Smooth muscle cell (in vitro differentiated cells): ENCODE measurements around the gene FNDC3B. TPM values are rescaled to one million over a fixed set of nuclear protein-coding genes. Genes with fewer than 3 reads are reported as not detected.

ENCODE experiments used
- DNase-seq: peaks from one replicate; lab custom pipeline; 2025; ENCODE audit not compliant: unreplicated experiment; lab: John Stamatoyannopoulos, UW
- H2AFZ ChIP-seq: fragments of 200-600 bp; sonication (generic); 2 replicates; pipeline ENCODE4 v1.6.0; 2016; ENCODE audit warnings: antibody characterized with exemption, low read depth, mild to moderate bottlenecking
- H3F3A ChIP-seq: fragments of 200-600 bp; sonication (generic); 2 replicates; pipeline ENCODE4 v1.6.0; 2017; ENCODE audit warnings: antibody characterized with exemption, low read depth
- H3K27ac ChIP-seq: fragments of 200-600 bp; sonication (generic); 2 replicates; pipeline ENCODE4 v1.5.1; 2016; ENCODE audit warnings: low read depth, mild to moderate bottlenecking
- H3K27me3 ChIP-seq: fragments of 200-600 bp; sonication (generic); 2 replicates; pipeline ENCODE4 v1.6.1; 2016; ENCODE audit warnings: low read depth, mild to moderate bottlenecking
- H3K36me3 ChIP-seq: fragments of 200-600 bp; sonication (generic); 2 replicates; pipeline ENCODE4 v1.5.1; 2016; ENCODE audit warnings: low read depth
- H3K4me1 ChIP-seq: fragments of 200-600 bp; sonication (generic); 2 replicates; pipeline ENCODE4 v1.5.1; 2016; ENCODE audit warnings: low read depth
- H3K4me2 ChIP-seq: fragments of 200-600 bp; sonication (generic); 2 replicates; pipeline ENCODE4 v1.6.0; 2016; ENCODE audit warnings: mild to moderate bottlenecking
- H3K4me3 ChIP-seq: fragments of 200-600 bp; sonication (generic); 2 replicates; pipeline ENCODE4 v1.5.1; 2016; ENCODE audit warnings: mild to moderate bottlenecking
- H3K79me2 ChIP-seq: fragments of 200-600 bp; sonication (generic); 2 replicates; pipeline ENCODE4 v1.6.0; 2016; ENCODE audit warnings: low read depth, mild to moderate bottlenecking
- H3K9ac ChIP-seq: fragments of 200-600 bp; sonication (generic); 2 replicates; pipeline ENCODE4 v1.6.0; 2016; ENCODE audit warnings: low read depth
- H3K9me3 ChIP-seq: fragments of 200-600 bp; sonication (generic); replicated peaks from 2 replicates; pipeline ENCODE4 v1.5.1; 2016; ENCODE audit warnings: low read depth
- H4K20me1 ChIP-seq: fragments of 200-600 bp; sonication (generic); 2 replicates; pipeline ENCODE4 v1.6.0; 2016; ENCODE audit warnings: low read depth
- CTCF ChIP-seq: fragments of 200-600 bp; sonication (generic); IDR thresholded peaks from 2 replicates; pipeline ENCODE4 v1.5.1; 2017; ENCODE audit warnings: borderline replicate concordance, mild to moderate bottlenecking, antibody characterized with exemption; ENCODE audit not compliant: insufficient read depth, poor library complexity, severe bottlenecking
- WGBS: methylation state at CpG from one replicate; pipeline ENCODE4 v1.1.7; 2016; ENCODE audit warnings: low lambda C conversion rate; 5-methylcytosine and 5-hydroxymethylcytosine counted together
- polyA plus RNA-seq: library from polyadenylated mRNA; unstranded; fragments of >200 nt; fragmentation: Nextera tagmentation; extraction: Ambion mirVana; gene quantifications from 2 replicates; pipeline ENCODE4 v1.2.1, GENCODE V29; 2016
- total RNA-seq: library from RNA; depleted of rRNA; stranded (reverse); fragments of >200 nt; gene quantifications from 2 replicates; pipeline ENCODE4 v1.2.3, GENCODE V29; 2014

Gene FNDC3B
- total and polyA plus RNA-seq, 2 experiments from 2014 or later = 149 to 294 TPM

DNA sequence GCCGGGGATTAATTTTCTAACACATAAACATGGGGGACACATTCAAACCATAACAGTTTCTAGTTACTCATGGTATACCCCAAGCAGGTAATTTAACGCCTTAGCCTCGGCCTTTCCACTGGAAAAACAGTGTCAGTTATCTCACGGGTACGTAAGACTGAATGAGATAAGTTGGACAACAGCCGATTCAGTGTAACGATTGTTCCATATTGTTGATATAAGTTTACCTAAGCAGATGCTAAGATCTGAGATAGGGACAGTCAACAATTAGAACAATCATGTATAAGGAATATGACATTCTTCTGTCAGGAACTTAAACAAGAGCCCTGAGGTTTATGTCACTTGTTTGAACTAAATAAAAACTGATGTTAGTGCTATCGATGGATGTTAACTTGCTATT is 278.1 kb downstream of the FNDC3B start:
- H2AFZ ChIP-seq = no peak overlapping the region
- peak overlapping the region; percentile 77 for H3K4me2 ChIP-seq
- peaks cover 5% of the 10 kb centered on the region for H3K36me3 ChIP-seq
- peaks cover 49% of the 10 kb centered on the region for H3K79me2 ChIP-seq
- no peak for TF ChIP-seq CTCF
- H3K27me3 ChIP-seq = no peaks in the 10 kb centered on the region
- H4K20me1 ChIP-seq = peaks cover 93% of the 10 kb centered on the region
- H3K9ac ChIP-seq = peak overlapping the region; percentile 89
- H3F3A ChIP-seq = peaks cover 84% of the 10 kb centered on the region
- peak overlapping the region; percentile 99 for H3K27ac ChIP-seq
- 70% methylated on average over 8 of the region's 8 CpGs for WGBS
- no peak overlapping the region for H3K4me3 ChIP-seq
- H3K9me3 ChIP-seq = no peaks in the 10 kb centered on the region
- no peak for DNase-seq
- H3K4me1 ChIP-seq = peaks cover 22% of the 10 kb centered on the region

DNA sequence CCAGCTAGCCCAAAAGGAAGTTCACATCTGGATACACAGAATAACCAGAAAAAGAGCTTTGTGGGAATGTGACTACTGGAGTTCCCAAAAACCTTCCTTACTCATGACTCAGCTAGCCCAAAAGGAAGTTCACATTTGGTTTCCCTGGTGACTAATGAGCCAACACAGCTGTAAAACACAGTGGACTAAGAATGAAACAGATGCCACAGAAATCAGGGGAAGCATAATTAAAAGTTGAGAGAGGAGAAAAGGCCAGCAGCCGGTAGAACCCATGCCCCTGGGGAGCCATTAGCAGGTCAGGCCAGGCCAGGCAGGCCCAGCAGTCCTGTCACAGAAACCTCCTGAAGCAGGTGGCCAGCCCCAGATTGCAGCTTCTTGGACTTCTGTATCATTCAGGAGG is 278.6 kb downstream of the FNDC3B start:
- Histone ChIP-seq H3K4me3 (no peak overlapping the region), H3K79me2 (peaks cover 52% of the 10 kb centered on the region), H3K4me1 (peaks cover 22% of the 10 kb centered on the region), H4K20me1 (peaks cover 92% of the 10 kb centered on the region), H3K9ac (peak overlapping the region; percentile 89), H2AFZ (no peak overlapping the region), H3K27me3 (no peaks in the 10 kb centered on the region), H3K36me3 (peaks cover 5% of the 10 kb centered on the region), H3K27ac (peak overlapping the region; percentile 99), H3K4me2 (peak overlapping the region; percentile 77), H3F3A (peaks cover 83% of the 10 kb centered on the region), H3K9me3 (no peaks in the 10 kb centered on the region)
- TF ChIP-seq CTCF = no peak
- DNase-seq = no peak
- 0% methylated on average over 1 of the region's 1 CpG for WGBS

- DNase-seq = no peak
- no peaks in the 10 kb centered on the region for H3K9me3 ChIP-seq
- peaks cover 5% of the 10 kb centered on the region for H3K36me3 ChIP-seq
- peak overlapping the region; percentile 99 for H3K27ac ChIP-seq
- H3K4me2 ChIP-seq = peak overlapping the region; percentile 77
- peaks cover 58% of the 10 kb centered on the region for H3K79me2 ChIP-seq
- no peak overlapping the region for H3K4me3 ChIP-seq
- 60% methylated on average over 8 of the region's 8 CpGs for whole genome bisulfite sequencing
- H3K4me1 ChIP-seq = peaks cover 22% of the 10 kb centered on the region
- H4K20me1 ChIP-seq = peaks cover 92% of the 10 kb centered on the region
- peak overlapping the region; percentile 89 for H3K9ac ChIP-seq
- H3K27me3 ChIP-seq = no peaks in the 10 kb centered on the region
- H2AFZ ChIP-seq = no peak overlapping the region
- no peak for TF ChIP-seq CTCF
- H3F3A ChIP-seq = peaks cover 85% of the 10 kb centered on the region
Observed at GRCh38 chr3:172319595-172319994, 280.2 kb downstream of the FNDC3B start.

DNA sequence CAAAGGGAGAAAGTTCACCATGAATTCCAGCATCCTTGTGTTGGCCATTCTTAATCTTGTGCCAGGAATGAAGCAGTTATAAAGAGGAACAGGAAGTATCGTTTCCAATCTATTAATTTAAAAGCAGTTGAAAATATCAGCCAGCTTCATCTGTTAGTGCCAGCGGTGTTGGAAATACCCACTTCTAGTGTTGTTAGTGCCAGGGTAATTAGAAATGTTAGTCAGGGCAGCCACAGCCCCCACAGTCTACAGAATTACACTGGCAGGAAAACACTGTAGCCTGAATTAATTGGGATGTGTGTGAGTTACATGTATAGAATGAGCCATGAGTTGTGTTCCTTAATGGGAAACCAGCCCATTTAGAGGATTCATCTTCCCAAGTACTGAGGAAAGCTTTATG is 281.1 kb downstream of the FNDC3B start:
- no peak for DNase-seq
- TF ChIP-seq CTCF = no peak
- Histone ChIP-seq H2AFZ (no peak overlapping the region), H3K79me2 (peaks cover 64% of the 10 kb centered on the region), H3K27me3 (no peaks in the 10 kb centered on the region), H3K4me1 (peaks cover 22% of the 10 kb centered on the region), H3K27ac (peak overlapping the region; percentile 99), H3K4me3 (no peak overlapping the region), H4K20me1 (peaks cover 92% of the 10 kb centered on the region), H3K4me2 (peak overlapping the region; percentile 6), H3F3A (peaks cover 85% of the 10 kb centered on the region), H3K36me3 (peaks cover 10% of the 10 kb centered on the region), H3K9me3 (no peaks in the 10 kb centered on the region), H3K9ac (peak overlapping the region; percentile 24)
- WGBS = 100% methylated on average over 2 of the region's 2 CpGs
